Measurements from ENCODE around the gene EYA3.

The EYA3 gene, protein sequence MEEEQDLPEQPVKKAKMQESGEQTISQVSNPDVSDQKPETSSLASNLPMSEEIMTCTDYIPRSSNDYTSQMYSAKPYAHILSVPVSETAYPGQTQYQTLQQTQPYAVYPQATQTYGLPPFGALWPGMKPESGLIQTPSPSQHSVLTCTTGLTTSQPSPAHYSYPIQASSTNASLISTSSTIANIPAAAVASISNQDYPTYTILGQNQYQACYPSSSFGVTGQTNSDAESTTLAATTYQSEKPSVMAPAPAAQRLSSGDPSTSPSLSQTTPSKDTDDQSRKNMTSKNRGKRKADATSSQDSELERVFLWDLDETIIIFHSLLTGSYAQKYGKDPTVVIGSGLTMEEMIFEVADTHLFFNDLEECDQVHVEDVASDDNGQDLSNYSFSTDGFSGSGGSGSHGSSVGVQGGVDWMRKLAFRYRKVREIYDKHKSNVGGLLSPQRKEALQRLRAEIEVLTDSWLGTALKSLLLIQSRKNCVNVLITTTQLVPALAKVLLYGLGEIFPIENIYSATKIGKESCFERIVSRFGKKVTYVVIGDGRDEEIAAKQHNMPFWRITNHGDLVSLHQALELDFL

GRCh38 chr1:28088168-28088961 is at the start of gene EYA3:
EYA3 (minus strand) TSS chr1:28088610; CDS start chr1:28058026, 30,584 bp downstream.
- peak; percentile 99 to 100 for DNase-seq

DNA sequence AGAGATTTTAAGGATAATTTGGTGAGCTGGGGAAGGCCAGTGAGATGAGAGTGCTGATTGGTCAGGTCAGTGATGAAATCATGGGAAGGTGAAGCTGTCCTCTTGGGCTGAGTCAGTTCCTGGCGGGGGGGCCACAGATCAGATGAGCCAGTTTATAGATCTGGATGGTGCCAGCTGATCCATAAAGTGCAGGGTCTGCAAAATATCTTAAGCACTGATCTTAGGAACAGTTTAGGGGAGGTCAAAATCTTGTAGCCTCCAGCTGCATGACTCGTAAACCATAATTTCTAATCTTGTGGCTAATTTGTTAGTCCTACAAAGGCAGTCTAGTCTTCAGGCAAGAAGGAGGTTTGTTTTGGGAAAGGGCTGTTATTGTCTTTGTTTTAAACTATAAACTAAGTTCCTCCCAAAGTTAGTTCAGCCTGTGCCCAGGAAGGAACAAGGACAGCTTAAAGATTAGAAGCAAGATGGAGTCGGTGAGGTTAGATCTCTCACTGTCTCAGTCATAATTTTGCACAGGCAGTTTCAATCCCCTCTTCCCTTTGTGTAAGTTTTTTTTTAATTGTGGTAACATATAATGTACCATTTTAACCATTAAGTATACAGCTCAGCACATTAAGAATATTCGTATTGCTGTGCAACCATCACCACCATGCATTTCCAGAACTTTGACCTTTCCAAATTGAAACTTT is 48.7 kb upstream of the EYA3 start:
- DNase-seq: peak in 1 of 2 donors; percentile 22

GRCh38 chr1:28136169-28136921 is 47.9 kb upstream of the EYA3 start:
- no peak for DNase-seq

DNA sequence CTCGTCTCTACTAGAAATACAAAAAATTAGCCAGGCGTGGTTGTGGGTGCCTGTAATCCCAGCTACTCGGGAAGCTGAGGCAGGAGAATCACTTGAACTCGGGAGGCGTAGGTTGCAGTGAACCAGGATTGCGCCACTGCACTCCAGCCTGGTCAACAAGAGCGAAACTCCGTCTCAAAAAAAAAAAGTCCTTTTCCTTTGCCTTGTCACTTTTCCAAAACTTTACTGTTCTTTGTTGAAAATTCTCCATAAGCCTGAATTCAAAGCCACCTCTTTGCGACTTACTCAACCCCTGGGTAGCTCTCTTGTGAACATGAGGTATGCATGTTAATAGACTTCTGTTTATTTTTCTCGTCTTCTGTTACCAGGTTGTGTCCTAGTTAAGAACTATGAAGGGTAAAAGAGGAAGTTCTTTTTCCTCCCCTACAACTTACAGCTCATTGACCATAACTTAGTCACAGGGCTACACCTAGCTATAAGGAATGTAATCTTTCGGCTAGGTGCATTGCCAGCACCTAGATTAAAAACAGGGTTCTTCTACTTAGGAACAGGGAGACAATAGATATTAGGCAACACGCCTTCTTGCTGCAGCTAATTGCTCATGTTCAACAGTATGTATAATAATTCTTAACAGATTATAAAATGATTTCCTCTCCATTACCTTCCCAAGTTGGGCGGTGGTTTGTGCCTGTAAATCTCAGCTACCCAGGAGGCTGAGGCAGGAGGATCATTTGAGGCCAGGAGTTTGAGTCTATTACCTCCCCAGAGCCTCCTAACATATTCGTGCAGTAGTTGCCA is 47.2 kb upstream of the EYA3 start:
- DNase-seq: peak in 1 of 2 donors; percentile 20

- DNase-seq: no peak
These were observed 46.3 kb upstream of the EYA3 start for GRCh38 chr1:28134651-28135207.

DNA sequence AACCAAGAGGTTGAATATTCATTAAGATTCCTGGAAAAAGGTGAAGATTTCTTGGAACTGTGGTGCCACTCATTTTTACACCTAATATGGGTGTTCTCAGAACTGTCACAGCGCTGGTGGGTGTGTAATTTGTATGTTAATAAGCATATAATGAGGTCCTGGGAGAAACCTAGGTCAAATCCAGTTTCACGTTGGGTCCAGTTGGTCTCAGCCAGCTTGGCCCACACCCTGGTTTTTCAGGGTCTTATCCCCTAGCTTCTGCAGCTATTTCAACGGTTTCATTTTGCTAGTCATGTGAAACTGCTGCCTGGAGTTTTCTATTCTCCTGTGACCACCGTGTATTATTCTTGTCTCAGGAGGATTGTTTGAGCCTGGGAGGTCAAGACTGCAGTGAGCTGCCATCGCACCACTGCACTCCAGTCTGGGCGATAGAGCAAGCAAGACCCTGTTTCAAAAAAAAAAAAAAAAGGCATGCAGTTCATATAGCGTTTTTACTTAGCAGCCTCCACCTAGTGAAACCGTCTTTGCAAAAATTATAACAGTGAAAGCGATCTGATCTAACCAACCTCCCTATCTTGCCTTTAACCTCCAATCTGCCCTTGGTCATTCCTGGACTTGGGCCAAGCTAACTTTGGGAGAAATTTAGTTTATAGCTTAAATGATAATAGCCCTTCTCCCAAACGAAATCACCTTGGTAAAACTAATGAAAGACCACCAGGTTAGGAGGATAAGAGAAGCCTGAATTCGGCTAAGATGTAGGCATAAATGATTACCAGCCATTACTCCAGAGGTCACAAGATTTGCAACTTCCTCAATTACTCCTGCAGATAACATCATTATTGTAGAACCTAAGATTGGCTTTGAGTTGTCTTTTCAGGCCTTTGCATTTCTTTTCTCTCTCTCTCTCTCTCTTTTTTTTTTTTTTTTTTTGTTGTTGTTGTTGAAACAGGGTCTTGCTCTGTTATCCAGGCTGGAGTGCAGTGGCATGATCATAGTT is 44.1 kb upstream of the EYA3 start:
- no peak for DNase-seq

GRCh38 chr1:28130901-28131300 is 42.5 kb upstream of the EYA3 start:
- no peak for DNase-seq

DNA sequence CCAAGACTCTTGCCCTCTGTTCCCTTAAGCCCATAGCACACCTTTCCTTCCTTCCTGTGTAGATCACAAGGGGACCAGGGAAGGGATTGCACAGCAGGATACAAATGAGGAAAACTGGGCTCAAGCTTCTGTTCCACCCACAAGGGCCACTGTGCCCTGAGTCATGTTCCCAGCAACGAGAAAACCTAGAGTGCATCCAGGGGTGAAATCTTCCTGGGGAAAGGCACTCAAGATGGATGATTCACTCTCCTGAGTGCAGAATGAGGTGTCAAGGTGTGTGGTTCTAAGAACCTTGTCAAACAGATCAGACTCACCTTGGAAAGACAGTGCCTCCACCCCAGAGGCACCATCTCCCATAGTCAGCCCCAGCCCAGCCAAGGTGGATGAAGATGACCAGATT is 40.7 kb upstream of the EYA3 start:
- no peak for DNase-seq

DNA sequence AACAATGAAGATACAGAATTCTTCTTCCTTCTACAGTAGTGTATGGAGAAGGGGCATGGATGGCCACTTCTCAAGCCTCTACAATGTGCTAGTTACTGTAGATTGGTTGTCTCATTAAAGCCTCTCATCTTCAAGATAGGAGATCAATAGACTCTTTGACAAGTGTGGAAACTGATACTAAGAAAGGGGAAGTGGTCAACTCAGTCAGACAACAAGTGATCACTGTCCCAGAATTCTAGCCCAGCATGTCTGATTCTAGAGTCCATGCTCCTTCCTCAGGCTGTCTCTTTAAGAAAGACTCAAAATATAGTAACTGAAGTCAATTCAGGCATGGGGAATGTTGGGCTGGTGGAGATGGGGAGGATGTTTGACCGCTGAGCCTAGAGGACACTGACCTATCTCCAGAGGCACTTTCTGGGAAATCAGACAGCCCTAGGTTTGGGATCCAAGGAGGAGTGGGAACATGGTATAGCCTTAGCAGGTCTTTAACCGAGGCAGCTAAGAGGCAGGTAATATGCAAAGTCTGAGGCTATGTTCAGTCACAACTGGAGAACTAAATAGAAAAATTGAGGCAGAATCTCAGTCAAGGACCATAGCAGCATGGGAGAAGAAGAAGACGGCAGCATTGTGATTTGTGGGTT is 39.3 kb upstream of the EYA3 start:
- no peak for DNase-seq

DNA sequence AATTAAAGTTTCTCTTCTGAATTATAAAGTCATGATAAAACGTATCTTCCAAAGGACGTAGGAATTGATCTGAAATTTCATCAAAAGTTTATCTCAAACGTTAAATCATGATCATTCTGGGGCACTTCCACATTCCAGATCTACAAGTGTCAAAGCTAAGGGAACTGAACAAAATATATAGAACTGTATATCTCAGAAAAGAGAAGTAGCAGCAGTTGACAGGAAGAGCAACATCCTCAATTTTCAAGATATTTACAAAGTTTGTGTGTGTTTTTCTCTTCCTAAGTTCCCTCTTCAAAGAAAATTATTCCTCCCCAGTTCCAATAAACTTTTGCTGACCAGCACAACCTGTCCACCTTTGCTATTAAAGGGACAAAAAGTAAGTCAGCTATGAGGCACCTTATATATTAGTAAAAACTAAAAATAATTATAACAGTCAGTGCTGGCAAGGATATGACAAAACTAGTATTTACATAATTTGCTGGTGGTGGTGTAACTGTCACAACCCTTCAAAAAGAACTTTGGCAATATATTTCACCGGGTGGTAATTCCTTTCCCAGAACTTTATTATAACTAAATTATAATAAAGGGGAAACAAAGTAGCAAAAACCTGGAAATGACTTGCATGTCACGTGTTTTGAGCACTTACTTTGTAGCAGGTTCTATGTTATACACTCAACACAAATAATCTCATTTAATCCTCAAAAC is 38.5 kb upstream of the EYA3 start:
- no peak for DNase-seq

DNA sequence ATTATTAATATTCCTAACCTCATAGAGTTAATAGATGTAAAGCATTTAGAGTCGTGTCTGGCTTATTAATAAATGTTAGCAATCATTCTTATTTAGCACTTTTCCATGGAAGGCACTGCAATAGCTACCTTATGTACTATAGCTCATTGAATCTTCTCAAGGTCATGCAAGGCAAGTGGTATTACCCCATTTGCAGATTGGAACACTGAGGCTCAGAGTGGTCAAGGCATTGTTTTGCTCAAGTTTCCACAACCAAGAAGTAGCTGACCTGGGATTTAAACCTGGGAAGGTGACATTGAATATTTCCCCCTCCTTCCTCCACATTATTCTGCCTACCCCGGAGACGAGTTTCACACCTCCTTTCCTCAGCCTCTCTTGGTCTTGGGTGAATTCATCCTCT is 37.8 kb upstream of the EYA3 start:
- no peak for DNase-seq

DNA sequence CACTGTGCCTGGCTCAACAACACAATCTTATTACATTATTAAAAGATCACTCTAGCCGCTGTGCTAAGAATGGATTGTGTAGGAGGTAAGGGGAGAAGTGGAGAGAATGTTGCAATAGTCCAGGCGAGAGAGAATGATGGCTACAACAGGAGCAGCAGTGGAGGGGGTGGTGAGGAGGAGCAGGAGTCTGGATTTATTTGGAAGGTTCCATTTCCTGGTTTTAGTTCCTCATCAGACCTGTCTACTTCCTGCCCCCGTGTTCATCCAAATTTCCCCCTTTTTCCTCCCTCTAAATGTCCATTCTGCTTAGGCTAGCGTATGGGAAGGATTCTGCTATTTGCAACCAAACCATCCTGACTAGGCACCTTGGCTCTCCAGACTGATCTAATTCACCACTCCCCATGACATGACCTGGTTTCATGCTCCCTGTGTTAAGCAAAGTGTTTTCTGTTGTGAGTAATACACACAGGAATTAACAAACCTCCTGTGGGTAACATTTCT is 35.1 kb upstream of the EYA3 start:
- DNase-seq: no peak

- no peak for DNase-seq
These were observed 33.8 kb upstream of the EYA3 start for GRCh38 chr1:28122183-28122582.

DNA sequence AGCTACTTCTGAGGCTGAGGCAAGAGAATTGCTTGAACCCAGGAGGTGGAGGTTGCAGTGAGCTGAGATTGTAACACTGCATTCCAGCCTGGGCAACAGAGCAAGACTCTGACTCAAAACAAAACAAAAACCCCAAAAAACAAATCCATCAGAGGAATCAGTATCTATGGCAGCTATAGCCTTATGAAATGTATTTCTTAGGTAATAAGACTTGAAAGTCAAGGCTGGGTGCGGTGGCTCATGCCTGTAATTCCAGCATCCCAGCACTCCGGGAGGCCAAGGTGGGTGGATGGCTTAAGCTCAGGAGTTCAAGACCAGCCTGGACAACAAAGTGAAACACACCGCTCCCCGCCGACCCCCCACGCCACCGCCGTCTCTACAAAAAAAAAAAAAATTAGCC is 31.1 kb upstream of the EYA3 start:
- no peak for DNase-seq

- no peak for DNase-seq
These were observed 30.4 kb upstream of the EYA3 start for GRCh38 chr1:28118640-28119307.

DNA sequence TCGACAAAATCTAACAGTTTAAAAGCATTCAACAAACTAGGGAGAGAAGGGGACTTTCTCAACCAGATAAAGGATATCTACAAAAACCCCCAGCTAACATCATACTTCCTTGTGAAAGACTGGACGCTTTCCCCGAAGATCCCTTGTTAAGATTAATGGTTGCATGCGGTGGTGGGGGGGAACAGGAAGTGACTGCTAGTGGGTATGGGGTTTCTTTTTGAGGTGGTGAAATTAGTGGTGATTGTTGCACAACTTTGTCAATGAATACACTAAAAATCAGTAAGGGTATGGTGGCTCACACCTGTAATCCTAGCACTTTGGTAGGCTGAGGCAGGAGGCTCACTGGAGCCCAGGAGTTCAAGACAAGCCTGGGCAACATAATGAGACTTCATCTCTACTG is 26.9 kb upstream of the EYA3 start:
- DNase-seq: peak; percentile 42 to 72

- no peak for DNase-seq
These were observed 26.4 kb upstream of the EYA3 start for GRCh38 chr1:28114844-28115243.

DNA sequence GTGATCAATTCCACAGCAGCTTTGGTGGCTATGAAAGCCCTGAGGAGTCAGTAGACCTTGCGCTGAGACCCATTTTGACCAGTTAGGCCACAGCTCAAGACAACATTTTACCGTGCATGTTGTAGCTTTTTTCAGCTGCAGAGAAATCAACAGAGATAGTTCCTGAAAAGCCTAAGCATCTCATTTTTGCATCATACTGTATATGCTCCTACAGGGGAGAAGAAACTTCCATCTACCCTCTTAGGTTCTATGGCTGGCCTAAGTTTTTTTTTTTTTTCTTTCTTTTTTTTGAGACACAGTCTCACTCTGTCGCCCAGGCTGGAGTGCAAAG is 24.8 kb upstream of the EYA3 start:
- DNase-seq: no peak
